Neural crest cell (in vitro differentiated cells): Measurements from ENCODE around the gene MARCHF2. TPM values are rescaled to one million over a fixed set of nuclear protein-coding genes. Genes with fewer than 3 reads are reported as not detected.
"Not testable (repeated sequence)": the region's sequence is repeated elsewhere in the genome, so short reads cannot be mapped to it uniquely, and the experiment has no call there.

Experiments
- DNase-seq: peaks from one replicate; pipeline ENCODE4 v3.0.0; 2021; ENCODE audit warnings: low read depth, mixed read lengths, low spot score
- H3K27ac Mint-ChIP-seq: one replicate; pipeline ENCODE4 v1.8.0; 2021; ENCODE audit warnings: mild to moderate bottlenecking, mixed read lengths; ENCODE audit not compliant: unreplicated experiment
- H3K27me3 Mint-ChIP-seq: 2 replicates; pipeline ENCODE4 v1.8.0; 2021; ENCODE audit warnings: low read depth, mild to moderate bottlenecking, mixed read lengths
- H3K36me3 Mint-ChIP-seq: 2 replicates; pipeline ENCODE4 v1.8.0; 2021; ENCODE audit warnings: low read depth, mild to moderate bottlenecking, mixed read lengths
- H3K4me1 Mint-ChIP-seq: 2 replicates; pipeline ENCODE4 v1.8.0; 2021; ENCODE audit warnings: mixed read lengths
- H3K4me3 Mint-ChIP-seq: one replicate; pipeline ENCODE4 v1.8.0; 2021; ENCODE audit warnings: mild to moderate bottlenecking, mixed read lengths
- H3K9me3 Mint-ChIP-seq: 2 replicates; pipeline ENCODE4 v1.8.0; 2021; ENCODE audit warnings: mixed read lengths
- total RNA-seq: library from RNA; stranded (reverse); gene quantifications from 2 replicates; pipeline ENCODE4 v1.2.1, GENCODE V29; 2021
- TF ChIP-seq, protein P1 (sequence below): fragments of 200-600 bp; sonication (generic); conservative IDR thresholded peaks from 2 replicates; pipeline ENCODE4 v1.5.0; 2021; ENCODE audit warnings: antibody characterized with exemption, mild to moderate bottlenecking

MARCHF2 gene
- total RNA-seq, 1 donor from 2014 or later, result 13.6 TPM

DNA sequence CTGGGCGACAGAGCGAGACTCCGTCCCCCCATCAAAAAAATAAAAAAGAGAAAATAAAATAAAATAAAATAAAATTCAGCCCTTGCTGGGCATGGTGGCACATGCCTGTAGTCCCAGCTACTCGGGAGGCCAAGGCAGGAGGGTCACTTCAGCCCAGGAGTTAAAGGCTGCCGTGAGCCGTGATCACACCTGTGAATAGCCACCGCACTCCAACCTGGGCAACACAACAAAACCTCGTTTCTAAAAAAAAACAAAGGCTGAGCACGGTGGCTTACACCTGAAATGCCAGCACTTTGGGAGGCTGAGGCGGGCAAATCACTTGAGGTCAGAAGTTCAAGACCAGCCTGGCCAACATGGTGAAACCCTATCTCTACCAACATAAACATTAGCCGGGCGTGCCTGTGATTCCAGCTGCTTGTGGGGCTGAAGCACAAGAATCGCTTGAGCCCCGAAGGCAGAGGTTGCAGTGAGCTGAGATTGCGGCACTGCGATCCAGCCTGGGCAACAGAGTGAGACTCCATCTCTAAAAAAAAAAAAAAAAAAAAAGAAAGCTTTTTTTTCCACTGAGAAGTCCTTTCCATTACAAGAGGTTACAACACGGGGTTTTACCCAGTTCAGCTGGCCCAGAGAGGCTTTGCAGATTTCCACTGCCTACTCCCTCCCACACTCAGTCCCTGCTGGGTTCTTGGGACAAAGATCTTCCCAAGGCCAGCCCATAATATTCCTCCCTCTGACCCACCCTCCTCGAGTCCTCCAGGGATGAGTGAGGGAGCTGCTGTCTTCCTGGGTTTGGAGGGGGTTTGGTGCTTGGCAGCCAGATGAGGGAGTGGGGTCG is 42.7 kb upstream of the MARCHF2 start:
- TF ChIP-seq, protein P1, sequence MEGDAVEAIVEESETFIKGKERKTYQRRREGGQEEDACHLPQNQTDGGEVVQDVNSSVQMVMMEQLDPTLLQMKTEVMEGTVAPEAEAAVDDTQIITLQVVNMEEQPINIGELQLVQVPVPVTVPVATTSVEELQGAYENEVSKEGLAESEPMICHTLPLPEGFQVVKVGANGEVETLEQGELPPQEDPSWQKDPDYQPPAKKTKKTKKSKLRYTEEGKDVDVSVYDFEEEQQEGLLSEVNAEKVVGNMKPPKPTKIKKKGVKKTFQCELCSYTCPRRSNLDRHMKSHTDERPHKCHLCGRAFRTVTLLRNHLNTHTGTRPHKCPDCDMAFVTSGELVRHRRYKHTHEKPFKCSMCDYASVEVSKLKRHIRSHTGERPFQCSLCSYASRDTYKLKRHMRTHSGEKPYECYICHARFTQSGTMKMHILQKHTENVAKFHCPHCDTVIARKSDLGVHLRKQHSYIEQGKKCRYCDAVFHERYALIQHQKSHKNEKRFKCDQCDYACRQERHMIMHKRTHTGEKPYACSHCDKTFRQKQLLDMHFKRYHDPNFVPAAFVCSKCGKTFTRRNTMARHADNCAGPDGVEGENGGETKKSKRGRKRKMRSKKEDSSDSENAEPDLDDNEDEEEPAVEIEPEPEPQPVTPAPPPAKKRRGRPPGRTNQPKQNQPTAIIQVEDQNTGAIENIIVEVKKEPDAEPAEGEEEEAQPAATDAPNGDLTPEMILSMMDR, result no peak
- Mint-ChIP-seq H3K27ac (no peak overlapping the region), H3K9me3 (no peaks in the 10 kb centered on the region), H3K27me3 (peaks cover 25% of the 10 kb centered on the region), H3K36me3 (no peaks in the 10 kb centered on the region), H3K4me3 (no peak overlapping the region), H3K4me1 (peaks cover 9% of the 10 kb centered on the region)
- no peak for DNase-seq

DNA sequence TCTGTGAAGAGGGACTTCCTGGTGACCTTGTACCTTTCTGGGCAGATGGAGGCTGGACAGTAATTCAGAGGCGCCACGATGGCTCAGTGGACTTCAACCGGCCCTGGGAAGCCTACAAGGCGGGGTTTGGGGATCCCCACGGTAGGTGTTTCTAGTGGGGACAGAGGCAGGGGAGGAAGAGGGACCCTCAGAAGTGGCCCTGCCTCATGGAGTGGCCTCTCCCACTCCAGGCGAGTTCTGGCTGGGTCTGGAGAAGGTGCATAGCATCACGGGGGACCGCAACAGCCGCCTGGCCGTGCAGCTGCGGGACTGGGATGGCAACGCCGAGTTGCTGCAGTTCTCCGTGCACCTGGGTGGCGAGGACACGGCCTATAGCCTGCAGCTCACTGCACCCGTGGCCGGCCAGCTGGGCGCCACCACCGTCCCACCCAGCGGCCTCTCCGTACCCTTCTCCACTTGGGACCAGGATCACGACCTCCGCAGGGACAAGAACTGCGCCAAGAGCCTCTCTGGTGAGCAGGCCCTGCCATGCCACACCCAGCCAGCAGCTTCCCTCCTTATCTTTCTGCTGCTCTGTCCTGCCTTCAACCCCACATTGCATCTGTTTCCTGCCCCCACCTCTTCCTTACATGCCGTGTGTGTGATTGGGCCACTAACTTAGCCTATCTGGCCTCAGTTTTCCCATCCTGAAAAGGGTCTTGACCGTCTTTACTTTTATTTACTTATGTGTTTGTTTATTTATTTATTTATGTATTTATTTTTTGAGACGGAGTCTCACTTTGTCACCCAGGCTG is 41.9 kb upstream of the MARCHF2 start:
- H3K27ac Mint-ChIP-seq, result no peak overlapping the region

DNA sequence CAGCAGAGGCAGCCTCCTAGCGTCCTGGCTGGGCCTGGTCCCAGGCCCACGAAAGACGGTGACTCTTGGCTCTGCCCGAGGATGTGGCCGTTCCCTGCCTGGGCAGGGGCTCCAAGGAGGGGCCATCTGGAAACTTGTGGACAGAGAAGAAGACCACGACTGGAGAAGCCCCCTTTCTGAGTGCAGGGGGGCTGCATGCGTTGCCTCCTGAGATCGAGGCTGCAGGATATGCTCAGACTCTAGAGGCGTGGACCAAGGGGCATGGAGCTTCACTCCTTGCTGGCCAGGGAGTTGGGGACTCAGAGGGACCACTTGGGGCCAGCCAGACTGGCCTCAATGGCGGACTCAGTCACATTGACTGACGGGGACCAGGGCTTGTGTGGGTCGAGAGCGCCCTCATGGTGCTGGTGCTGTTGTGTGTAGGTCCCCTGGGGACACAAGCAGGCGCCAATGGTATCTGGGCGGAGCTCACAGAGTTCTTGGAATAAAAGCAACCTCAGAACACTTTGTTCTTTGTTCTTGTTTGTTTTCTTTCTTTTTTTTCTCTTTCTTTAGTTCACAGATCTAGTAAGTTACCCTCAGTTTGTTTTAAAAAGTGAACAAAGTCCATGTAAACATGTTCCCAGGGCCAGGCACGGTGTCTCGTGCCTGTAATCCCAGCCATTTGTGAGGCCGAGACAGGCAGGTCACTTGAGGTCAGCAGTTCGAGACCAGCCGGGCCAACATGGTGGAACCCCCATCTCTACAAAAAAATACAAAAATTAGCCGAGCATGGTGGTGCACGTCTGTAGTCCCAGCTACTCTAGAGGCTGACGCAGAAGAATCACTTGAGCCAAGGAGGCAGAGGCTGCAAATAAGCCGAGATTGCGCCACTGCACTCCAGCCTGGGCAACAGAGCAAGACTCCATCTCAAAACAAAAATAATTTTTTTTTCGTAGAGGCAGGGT is 39.0 kb upstream of the MARCHF2 start:
- H3K27ac Mint-ChIP-seq, result no peak overlapping the region
- TF ChIP-seq, protein P1, result no peak
- H3K36me3 Mint-ChIP-seq, result peaks cover 5% of the 10 kb centered on the region
- H3K9me3 Mint-ChIP-seq, result no peaks in the 10 kb centered on the region
- H3K4me3 Mint-ChIP-seq, result no peak overlapping the region
- DNase-seq, result no peak
- H3K4me1 Mint-ChIP-seq, result no peaks in the 10 kb centered on the region
- H3K27me3 Mint-ChIP-seq, result no peaks in the 10 kb centered on the region

More for the DNA sequence above, 41.9 kb upstream of the MARCHF2 start:
- no peaks in the 10 kb centered on the region for H3K36me3 Mint-ChIP-seq
- H3K4me1 Mint-ChIP-seq, result peaks cover 9% of the 10 kb centered on the region
- H3K9me3 Mint-ChIP-seq, result no peaks in the 10 kb centered on the region
- no peak overlapping the region for H3K4me3 Mint-ChIP-seq
- H3K27me3 Mint-ChIP-seq, result peaks cover 17% of the 10 kb centered on the region
- no peak for DNase-seq
- TF ChIP-seq, protein P1, result no peak

DNA sequence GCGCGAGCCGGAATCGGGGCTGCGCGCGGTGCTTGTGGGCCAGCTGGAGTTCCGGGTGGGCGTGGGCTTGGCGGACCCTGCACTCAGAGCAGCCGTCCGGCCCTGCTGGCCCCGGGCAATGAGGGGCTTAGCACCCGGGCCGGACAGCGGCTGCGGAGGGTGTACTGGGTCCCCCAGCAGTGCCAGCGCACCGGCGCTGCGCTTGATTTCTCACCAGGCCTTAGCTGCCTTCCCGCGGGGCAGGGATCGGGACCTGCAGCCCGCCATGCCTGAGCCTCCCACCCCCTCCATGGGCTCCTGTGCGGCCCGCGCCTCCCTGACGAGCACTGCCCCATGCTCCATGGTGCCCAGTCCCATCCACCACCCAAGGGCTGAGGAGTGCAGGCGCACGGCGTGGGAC is 37.3 kb upstream of the MARCHF2 start:
- not testable (repeated sequence) for H3K4me3 Mint-ChIP-seq, H3K4me1 Mint-ChIP-seq, DNase-seq, H3K27ac Mint-ChIP-seq, H3K27me3 Mint-ChIP-seq, H3K9me3 Mint-ChIP-seq
- H3K36me3 Mint-ChIP-seq, result peaks cover 11% of the 10 kb centered on the region

DNA sequence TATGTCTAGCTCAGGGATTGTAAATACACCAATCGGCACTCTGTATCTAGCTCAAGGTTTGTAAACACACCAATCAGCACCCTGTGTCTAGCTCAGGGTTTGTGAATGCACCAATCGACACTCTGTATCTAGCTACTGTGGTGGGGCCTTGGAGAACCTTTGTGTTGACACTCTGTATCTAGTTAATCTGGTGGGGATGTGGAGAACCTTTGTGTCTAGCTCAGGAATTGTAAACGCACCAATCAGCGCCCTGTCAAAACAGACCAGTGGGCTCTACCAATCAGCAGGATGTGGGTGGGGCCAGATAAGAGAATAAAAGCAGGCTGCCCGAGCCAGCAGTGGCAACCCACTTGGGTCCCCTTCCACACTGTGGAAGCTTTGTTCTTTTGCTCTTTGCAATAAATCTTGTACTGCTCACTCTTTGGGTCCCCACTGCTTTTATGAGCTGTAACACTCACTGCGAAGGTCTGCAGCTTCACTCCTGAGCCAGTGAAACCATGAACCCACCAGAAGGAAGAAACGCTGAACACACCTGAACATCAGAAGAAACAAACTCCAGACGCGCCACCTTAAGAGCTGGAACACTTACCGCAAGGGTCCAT is 36.6 kb upstream of the MARCHF2 start:
- H3K36me3 Mint-ChIP-seq, result peaks cover 11% of the 10 kb centered on the region
- not testable (repeated sequence) for H3K4me1 Mint-ChIP-seq, H3K4me3 Mint-ChIP-seq, H3K9me3 Mint-ChIP-seq, DNase-seq, H3K27me3 Mint-ChIP-seq, H3K27ac Mint-ChIP-seq

DNA sequence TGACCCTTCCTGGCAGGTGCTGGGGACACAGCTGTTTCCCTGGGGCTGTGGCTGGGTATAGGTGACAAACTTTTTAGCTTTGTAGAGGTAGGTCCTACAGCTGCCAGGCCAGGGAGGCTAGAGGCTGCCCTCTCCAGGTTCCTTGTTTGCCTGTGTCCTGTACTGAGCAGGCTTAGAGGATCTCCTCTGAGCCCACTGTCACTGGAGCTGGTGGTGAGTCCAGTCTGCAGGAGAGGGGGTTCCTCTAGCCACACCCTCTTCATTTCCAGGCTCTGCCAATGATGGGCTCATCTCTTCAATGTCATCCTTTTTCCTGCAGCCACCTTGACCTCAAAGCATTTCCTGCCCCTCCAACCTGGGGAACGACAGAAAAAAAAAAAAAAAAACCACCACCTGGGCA is 35.5 kb upstream of the MARCHF2 start:
- TF ChIP-seq, protein P1, result no peak
- peaks cover 11% of the 10 kb centered on the region for H3K36me3 Mint-ChIP-seq
- peaks cover 4% of the 10 kb centered on the region for H3K4me1 Mint-ChIP-seq
- H3K27me3 Mint-ChIP-seq, result no peaks in the 10 kb centered on the region
- H3K4me3 Mint-ChIP-seq, result no peak overlapping the region
- no peaks in the 10 kb centered on the region for H3K9me3 Mint-ChIP-seq
- no peak overlapping the region for H3K27ac Mint-ChIP-seq
- no peak for DNase-seq

DNA sequence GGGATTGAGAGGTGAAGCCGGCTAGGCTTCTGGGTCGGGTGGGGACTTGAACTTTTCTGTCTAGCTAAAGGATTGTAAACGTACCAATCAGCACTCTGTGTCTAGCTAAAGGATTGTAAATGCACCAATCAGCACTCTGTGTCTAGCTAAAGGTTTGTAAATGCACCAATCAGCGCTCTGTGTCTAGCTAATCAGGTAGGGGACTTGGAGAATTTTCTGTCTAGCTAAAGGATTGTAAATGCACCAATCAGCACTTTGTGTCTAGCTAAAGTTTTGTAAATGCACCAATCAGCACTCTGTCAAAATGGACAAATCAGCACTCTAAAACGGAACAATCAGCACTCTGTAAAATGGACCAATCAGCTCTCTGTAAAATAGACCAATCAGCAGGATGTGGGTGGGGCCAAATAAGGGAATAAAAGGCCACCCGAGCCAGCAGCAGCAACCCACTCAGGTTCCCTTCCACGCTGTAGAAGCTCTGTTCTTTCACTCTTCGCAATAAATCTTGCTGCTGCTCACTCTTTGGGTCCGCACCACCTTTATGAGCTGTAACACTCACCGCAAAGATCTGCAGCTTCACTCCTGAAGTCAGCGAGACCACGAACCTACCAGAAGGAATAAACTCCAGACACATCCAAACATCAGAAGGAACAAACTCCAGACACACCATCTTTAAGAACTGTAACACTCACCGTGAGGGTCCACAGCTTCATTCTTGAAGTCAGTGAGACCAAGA is 33.8 kb upstream of the MARCHF2 start:
- H3K4me3 Mint-ChIP-seq, H3K4me1 Mint-ChIP-seq, H3K27me3 Mint-ChIP-seq, H3K9me3 Mint-ChIP-seq, H3K27ac Mint-ChIP-seq, DNase-seq: not testable (repeated sequence)
- peaks cover 11% of the 10 kb centered on the region for H3K36me3 Mint-ChIP-seq

DNA sequence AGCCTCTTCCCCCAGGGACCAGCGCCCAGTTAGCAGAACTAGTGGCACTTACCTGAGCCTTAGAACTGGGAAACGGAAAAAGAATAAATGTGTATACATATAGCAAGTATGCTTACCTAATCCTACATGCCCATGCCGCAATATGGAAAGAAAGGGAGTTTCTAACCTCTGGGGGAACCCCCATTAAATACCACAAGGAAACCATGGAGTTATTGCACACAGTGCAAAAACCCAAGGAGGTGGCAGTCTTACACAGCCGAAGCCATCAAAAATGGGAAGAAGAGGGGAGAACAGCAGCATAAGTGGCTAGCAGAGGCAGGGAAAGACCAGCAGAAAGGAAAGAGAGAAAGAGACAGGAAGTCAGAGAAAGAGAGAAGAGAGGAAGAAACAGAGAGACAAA is 28.5 kb upstream of the MARCHF2 start:
- H3K4me1 Mint-ChIP-seq, DNase-seq, H3K9me3 Mint-ChIP-seq, H3K27me3 Mint-ChIP-seq, H3K4me3 Mint-ChIP-seq: not testable (repeated sequence)
- Mint-ChIP-seq H3K27ac (peak overlapping the region; percentile 36), H3K36me3 (peaks cover 12% of the 10 kb centered on the region)
